Endothelial cell (in vitro differentiated cells): ENCODE data around the gene HMGN2. TPM values are rescaled to one million over a fixed set of nuclear protein-coding genes. Genes with fewer than 3 reads are reported as not detected.

Source experiments
- DNase-seq: peaks from one replicate; pipeline ENCODE4 v3.0.0; 2021; ENCODE audit warnings: low spot score
- H3K27ac Mint-ChIP-seq: one replicate; pipeline ENCODE4 v1.8.0; 2021; ENCODE audit warnings: mixed read lengths, inconsistent platforms; ENCODE audit not compliant: unreplicated experiment
- H3K27me3 Mint-ChIP-seq: one replicate; pipeline ENCODE4 v1.8.0; 2021; ENCODE audit warnings: mild to moderate bottlenecking, moderate library complexity, mixed read lengths, inconsistent platforms; ENCODE audit not compliant: unreplicated experiment
- H3K36me3 Mint-ChIP-seq: one replicate; pipeline ENCODE4 v1.8.0; 2021; ENCODE audit warnings: mild to moderate bottlenecking, low read depth, mixed read lengths, inconsistent platforms; ENCODE audit not compliant: unreplicated experiment
- H3K4me1 Mint-ChIP-seq: one replicate; pipeline ENCODE4 v1.8.0; 2021; ENCODE audit warnings: mild to moderate bottlenecking, mixed read lengths, inconsistent platforms; ENCODE audit not compliant: unreplicated experiment
- H3K4me3 Mint-ChIP-seq: one replicate; pipeline ENCODE4 v1.8.0; 2021; ENCODE audit warnings: mild to moderate bottlenecking, mixed read lengths, inconsistent platforms; ENCODE audit not compliant: unreplicated experiment
- H3K9me3 Mint-ChIP-seq: one replicate; pipeline ENCODE4 v1.8.0; 2021; ENCODE audit warnings: mixed read lengths, inconsistent platforms; ENCODE audit not compliant: unreplicated experiment
- CTCF ChIP-seq: fragments of 200-600 bp; sonication (generic); IDR thresholded peaks from one replicate; pipeline ENCODE4 v1.5.0; 2021; ENCODE audit warnings: antibody characterized with exemption; ENCODE audit not compliant: unreplicated experiment
- total RNA-seq: library from RNA; stranded (reverse); fragmentation: NEBNext Ultra II Directional; extraction: Animal tissue kit (Norgen Biotek cat#: 25700); gene quantifications from one replicate; pipeline ENCODE4 v1.2.1, GENCODE V29; 2021; ENCODE audit not compliant: unreplicated experiment

Gene HMGN2
- total RNA-seq, 1 donor from 2014 or later, result 171 TPM

GRCh38 chr1:26482921-26483320 is 10.7 kb downstream of the HMGN2 start:
- no peaks in the 10 kb centered on the region for H3K9me3 Mint-ChIP-seq

GRCh38 chr1:26483980-26484379 is 11.7 kb downstream of the HMGN2 start:
- peaks cover 2% of the 10 kb centered on the region for H3K27me3 Mint-ChIP-seq
- no peak overlapping the region for H3K27ac Mint-ChIP-seq
- no peak for DNase-seq
- H3K9me3 Mint-ChIP-seq, result no peaks in the 10 kb centered on the region
- H3K4me1 Mint-ChIP-seq, result no peaks in the 10 kb centered on the region
- TF ChIP-seq CTCF, result no peak
- no peak overlapping the region for H3K4me3 Mint-ChIP-seq
- no peaks in the 10 kb centered on the region for H3K36me3 Mint-ChIP-seq

More at GRCh38 chr1:26482921-26483320, 10.7 kb downstream of the HMGN2 start:
- Mint-ChIP-seq H3K4me1 (no peaks in the 10 kb centered on the region), H3K36me3 (no peaks in the 10 kb centered on the region), H3K4me3 (no peak overlapping the region), H3K27me3 (peaks cover 2% of the 10 kb centered on the region), H3K27ac (peak overlapping the region; percentile 38)
- TF ChIP-seq CTCF, result no peak
- no peak for DNase-seq

GRCh38 chr1:26490155-26490554 is 17.9 kb downstream of the HMGN2 start:
- no peak for DNase-seq
- no peak overlapping the region for H3K27ac Mint-ChIP-seq
- TF ChIP-seq CTCF, result no peak
- peaks cover 3% of the 10 kb centered on the region for H3K27me3 Mint-ChIP-seq
- H3K4me3 Mint-ChIP-seq, result no peak overlapping the region
- no peaks in the 10 kb centered on the region for H3K36me3 Mint-ChIP-seq
- no peaks in the 10 kb centered on the region for H3K4me1 Mint-ChIP-seq
- no peaks in the 10 kb centered on the region for H3K9me3 Mint-ChIP-seq

- H3K36me3 Mint-ChIP-seq, result no peaks in the 10 kb centered on the region
- no peaks in the 10 kb centered on the region for H3K4me1 Mint-ChIP-seq
- H3K4me3 Mint-ChIP-seq, result no peak overlapping the region
- H3K9me3 Mint-ChIP-seq, result no peaks in the 10 kb centered on the region
- no peak for DNase-seq
- H3K27me3 Mint-ChIP-seq, result peaks cover 3% of the 10 kb centered on the region
- H3K27ac Mint-ChIP-seq, result no peak overlapping the region
- TF ChIP-seq CTCF, result no peak
These were observed 21.0 kb downstream of the HMGN2 start for GRCh38 chr1:26493267-26493666.

GRCh38 chr1:26493938-26494337 is 21.7 kb downstream of the HMGN2 start:
- Mint-ChIP-seq H3K9me3 (no peaks in the 10 kb centered on the region), H3K4me3 (no peak overlapping the region), H3K36me3 (no peaks in the 10 kb centered on the region), H3K4me1 (no peaks in the 10 kb centered on the region), H3K27ac (no peak overlapping the region), H3K27me3 (peaks cover 3% of the 10 kb centered on the region)
- TF ChIP-seq CTCF, result no peak
- no peak for DNase-seq
